K562 (cell line): ENCODE data around the gene IL13. TPM values are rescaled to one million over a fixed set of nuclear protein-coding genes. Genes with fewer than 3 reads are reported as not detected.

Source experiments
- CBFA2T2 ChIP-seq: fragments of 450-650 bp; conservative IDR thresholded peaks from 2 replicates; pipeline ENCODE4 v1.6.1; 2017; ENCODE audit warnings: mild to moderate bottlenecking
- E2F3 ChIP-seq: fragments of 250-450 bp; sonication (Bioruptor Pico); IDR thresholded peaks from 2 replicates; pipeline ENCODE4 v1.4.0; 2020; ENCODE audit warnings: mild to moderate bottlenecking
- EP400 ChIP-seq: fragments of 450-650 bp; IDR thresholded peaks from 2 replicates; pipeline ENCODE4 v1.6.1; 2017; ENCODE audit warnings: antibody characterized with exemption, mild to moderate bottlenecking, moderate library complexity
- GATAD2B ChIP-seq: fragments of 450-650 bp; IDR thresholded peaks from 2 replicates; pipeline ENCODE4 v1.6.1; 2017; ENCODE audit warnings: mild to moderate bottlenecking, borderline replicate concordance
- MTA2 ChIP-seq: fragments of 450-650 bp; IDR thresholded peaks from 2 replicates; pipeline ENCODE4 v1.6.1; 2016; ENCODE audit warnings: low read depth
- NEUROD1 ChIP-seq: fragments of 150-350 bp; IDR thresholded peaks from 2 replicates; pipeline ENCODE4 v1.6.1; 2014; ENCODE audit warnings: borderline replicate concordance, low read length, low read depth; ENCODE audit not compliant: partially characterized antibody
- POLR3A ChIP-seq: IDR thresholded peaks from 2 replicates; pipeline ENCODE4 v1.6.1; 2011; ENCODE audit warnings: borderline replicate concordance, mild to moderate bottlenecking, moderate library complexity; ENCODE audit not compliant: insufficient read length, insufficient read depth; ENCODE audit errors: extremely low read depth
- POU5F1 ChIP-seq: fragments of 150-350 bp; IDR thresholded peaks from 2 replicates; pipeline ENCODE4 v1.6.1; 2014; ENCODE audit warnings: borderline replicate concordance, low read length, low read depth, mild to moderate bottlenecking; ENCODE audit not compliant: partially characterized antibody
- STAG1 ChIP-seq: sonication (generic); formaldehyde crosslinking; IDR thresholded peaks from 2 replicates; pipeline ENCODE4 v1.5.0; 2020; ENCODE audit warnings: missing genetic modification reagents, borderline replicate concordance
- ZNF184 ChIP-seq: sonication (generic); formaldehyde crosslinking; IDR thresholded peaks from 2 replicates; pipeline ENCODE4 v1.5.0; 2020; ENCODE audit warnings: missing genetic modification reagents
- polyA plus RNA-seq, 8 experiments: library from polyadenylated mRNA; depleted of rRNA in 4 of 8; stranded (reverse) in 5 of 8; unstranded in 3 of 8; fragments of >200 nt; fragmentation: Nextera tagmentation in 2 of 8; fragmentation: Illumina TruSeq in 1 of 8; extraction: Ambion mirVana in 2 of 8; extraction: Trizol in 1 of 8; gene quantifications; 2 replicates each; pipeline versions ENCODE4 v1.2.1 to v1.2.3, GENCODE V29; 2011 to 2014; ENCODE audit warnings: inconsistent platforms in 1 of 8, missing spikeins in 1 of 8
- total RNA-seq, 7 experiments: library from RNA; depleted of rRNA in 6 of 7; stranded (reverse); fragments of >200 nt in 6 of 7; fragmentation: Illumina TruSeq in 2 of 7; extraction: Trizol in 2 of 7; gene quantifications; 2 replicates each; pipeline versions ENCODE4 v1.2.1 to v1.2.3, GENCODE V29; 2011 to 2021; ENCODE audit warnings: low replicate concordance in 1 of 7
- TF ChIP-seq, protein P1 (sequence below): fragments of 450-650 bp; IDR thresholded peaks from 2 replicates; pipeline ENCODE4 v1.6.1; 2016; ENCODE audit warnings: mild to moderate bottlenecking
- TF ChIP-seq, protein P2 (sequence below): fragments of 250-450 bp; sonication (Bioruptor Pico); IDR thresholded peaks from 2 replicates; pipeline ENCODE4 v1.4.0; 2020; ENCODE audit warnings: mild to moderate bottlenecking, moderate library complexity, borderline replicate concordance
- TF ChIP-seq, protein P3 (sequence below), 2 experiments: IDR thresholded peaks in 1 of 2; conservative IDR thresholded peaks in 1 of 2; 2 replicates each; pipeline ENCODE4 v1.6.1; 2016; ENCODE audit warnings: low read depth in 2 of 2, mild to moderate bottlenecking in 1 of 2, missing compliant biosample characterization in 1 of 2, missing genetic modification characterization in 1 of 2, moderate library complexity in 1 of 2
- TF ChIP-seq, protein P4 (sequence below): fragments of 250-450 bp; sonication (Bioruptor Pico); IDR thresholded peaks from 2 replicates; pipeline ENCODE4 v1.4.0; 2020

IL13 gene
- total and polyA plus RNA-seq, 9 of the 15 experiments (the other 6 are each of a cell fraction or from before 2014, with no cell fraction given), result not detected

GRCh38 chr5:132663771-132664695, 6.1 kb downstream of the IL13 start (continued):
- TF ChIP-seq, protein P1, sequence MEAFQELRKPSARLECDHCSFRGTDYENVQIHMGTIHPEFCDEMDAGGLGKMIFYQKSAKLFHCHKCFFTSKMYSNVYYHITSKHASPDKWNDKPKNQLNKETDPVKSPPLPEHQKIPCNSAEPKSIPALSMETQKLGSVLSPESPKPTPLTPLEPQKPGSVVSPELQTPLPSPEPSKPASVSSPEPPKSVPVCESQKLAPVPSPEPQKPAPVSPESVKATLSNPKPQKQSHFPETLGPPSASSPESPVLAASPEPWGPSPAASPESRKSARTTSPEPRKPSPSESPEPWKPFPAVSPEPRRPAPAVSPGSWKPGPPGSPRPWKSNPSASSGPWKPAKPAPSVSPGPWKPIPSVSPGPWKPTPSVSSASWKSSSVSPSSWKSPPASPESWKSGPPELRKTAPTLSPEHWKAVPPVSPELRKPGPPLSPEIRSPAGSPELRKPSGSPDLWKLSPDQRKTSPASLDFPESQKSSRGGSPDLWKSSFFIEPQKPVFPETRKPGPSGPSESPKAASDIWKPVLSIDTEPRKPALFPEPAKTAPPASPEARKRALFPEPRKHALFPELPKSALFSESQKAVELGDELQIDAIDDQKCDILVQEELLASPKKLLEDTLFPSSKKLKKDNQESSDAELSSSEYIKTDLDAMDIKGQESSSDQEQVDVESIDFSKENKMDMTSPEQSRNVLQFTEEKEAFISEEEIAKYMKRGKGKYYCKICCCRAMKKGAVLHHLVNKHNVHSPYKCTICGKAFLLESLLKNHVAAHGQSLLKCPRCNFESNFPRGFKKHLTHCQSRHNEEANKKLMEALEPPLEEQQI, result no peak
- TF ChIP-seq EP400 (peak; percentile 34), POU5F1 (no peak), E2F3 (CRISPR knock-in tag) (peak; percentile 46), POLR3A (no peak), NEUROD1 (peak; percentile 22), MTA2 (peak; percentile 3; the same call in 1 of the 2 replicates), ZNF184 (CRISPR knock-in tag) (no peak), STAG1 (CRISPR knock-in tag) (no peak), CBFA2T2 (no peak), GATAD2B (no peak)
- TF ChIP-seq, protein P2, sequence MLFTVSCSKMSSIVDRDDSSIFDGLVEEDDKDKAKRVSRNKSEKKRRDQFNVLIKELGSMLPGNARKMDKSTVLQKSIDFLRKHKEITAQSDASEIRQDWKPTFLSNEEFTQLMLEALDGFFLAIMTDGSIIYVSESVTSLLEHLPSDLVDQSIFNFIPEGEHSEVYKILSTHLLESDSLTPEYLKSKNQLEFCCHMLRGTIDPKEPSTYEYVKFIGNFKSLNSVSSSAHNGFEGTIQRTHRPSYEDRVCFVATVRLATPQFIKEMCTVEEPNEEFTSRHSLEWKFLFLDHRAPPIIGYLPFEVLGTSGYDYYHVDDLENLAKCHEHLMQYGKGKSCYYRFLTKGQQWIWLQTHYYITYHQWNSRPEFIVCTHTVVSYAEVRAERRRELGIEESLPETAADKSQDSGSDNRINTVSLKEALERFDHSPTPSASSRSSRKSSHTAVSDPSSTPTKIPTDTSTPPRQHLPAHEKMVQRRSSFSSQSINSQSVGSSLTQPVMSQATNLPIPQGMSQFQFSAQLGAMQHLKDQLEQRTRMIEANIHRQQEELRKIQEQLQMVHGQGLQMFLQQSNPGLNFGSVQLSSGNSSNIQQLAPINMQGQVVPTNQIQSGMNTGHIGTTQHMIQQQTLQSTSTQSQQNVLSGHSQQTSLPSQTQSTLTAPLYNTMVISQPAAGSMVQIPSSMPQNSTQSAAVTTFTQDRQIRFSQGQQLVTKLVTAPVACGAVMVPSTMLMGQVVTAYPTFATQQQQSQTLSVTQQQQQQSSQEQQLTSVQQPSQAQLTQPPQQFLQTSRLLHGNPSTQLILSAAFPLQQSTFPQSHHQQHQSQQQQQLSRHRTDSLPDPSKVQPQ (CRISPR knock-in tag), result no peak
- TF ChIP-seq, protein P3, sequence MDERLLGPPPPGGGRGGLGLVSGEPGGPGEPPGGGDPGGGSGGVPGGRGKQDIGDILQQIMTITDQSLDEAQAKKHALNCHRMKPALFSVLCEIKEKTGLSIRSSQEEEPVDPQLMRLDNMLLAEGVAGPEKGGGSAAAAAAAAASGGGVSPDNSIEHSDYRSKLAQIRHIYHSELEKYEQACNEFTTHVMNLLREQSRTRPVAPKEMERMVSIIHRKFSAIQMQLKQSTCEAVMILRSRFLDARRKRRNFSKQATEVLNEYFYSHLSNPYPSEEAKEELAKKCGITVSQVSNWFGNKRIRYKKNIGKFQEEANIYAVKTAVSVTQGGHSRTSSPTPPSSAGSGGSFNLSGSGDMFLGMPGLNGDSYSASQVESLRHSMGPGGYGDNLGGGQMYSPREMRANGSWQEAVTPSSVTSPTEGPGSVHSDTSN (CRISPR knock-in tag; IDR thresholded peaks at IDR 0.05; ENCODE audit: low read depth), result no peak
- TF ChIP-seq, protein P3 (tag; conservative IDR thresholded peaks at IDR 0.05; ENCODE audit: low read depth), result no peak; the same call in 1 of the 2 replicates
- TF ChIP-seq, protein P4, sequence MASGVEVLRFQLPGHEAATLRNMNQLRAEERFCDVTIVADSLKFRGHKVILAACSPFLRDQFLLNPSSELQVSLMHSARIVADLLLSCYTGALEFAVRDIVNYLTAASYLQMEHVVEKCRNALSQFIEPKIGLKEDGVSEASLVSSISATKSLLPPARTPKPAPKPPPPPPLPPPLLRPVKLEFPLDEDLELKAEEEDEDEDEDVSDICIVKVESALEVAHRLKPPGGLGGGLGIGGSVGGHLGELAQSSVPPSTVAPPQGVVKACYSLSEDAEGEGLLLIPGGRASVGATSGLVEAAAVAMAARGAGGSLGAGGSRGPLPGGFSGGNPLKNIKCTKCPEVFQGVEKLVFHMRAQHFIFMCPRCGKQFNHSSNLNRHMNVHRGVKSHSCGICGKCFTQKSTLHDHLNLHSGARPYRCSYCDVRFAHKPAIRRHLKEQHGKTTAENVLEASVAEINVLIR (CRISPR knock-in tag), result peak; percentile 71
